Fibroblast of pulmonary artery (primary cell): ENCODE measurements around the gene TTC14.
"Not testable (repeated sequence)": the region's sequence is repeated elsewhere in the genome, so short reads cannot be mapped to it uniquely, and the experiment has no call there.

Experiments
- DNase-seq: peaks from one replicate; pipeline ENCODE4 v3.0.0-alpha.2; 2010; ENCODE audit warnings: low read depth
- H3K4me3 ChIP-seq: replicated peaks from 2 replicates; pipeline ENCODE4 v1.5.1; 2011; ENCODE audit warnings: low read depth, mild to moderate bottlenecking, control low read depth, low read length, moderate library complexity
- CTCF ChIP-seq: IDR thresholded peaks from 2 replicates; pipeline ENCODE4 v1.5.1; 2011; ENCODE audit warnings: mild to moderate bottlenecking, control low read depth, low read length, inconsistent platforms; ENCODE audit errors: missing control alignments

The TTC14 gene

GRCh38 chr3:180580934-180581333, 21.0 kb upstream of the TTC14 start:
- TF ChIP-seq CTCF: no peak
- no peak overlapping the region for H3K4me3 ChIP-seq
- no peak for DNase-seq

GRCh38 chr3:180590396-180590795, 11.6 kb upstream of the TTC14 start:
- no peak for TF ChIP-seq CTCF
- DNase-seq: no peak
- H3K4me3 ChIP-seq: no peak overlapping the region

- not testable (repeated sequence) for DNase-seq, H3K4me3 ChIP-seq
Measured at GRCh38 chr3:180593631-180594030, 8.3 kb upstream of the TTC14 start.

GRCh38 chr3:180594631-180595558, 7.1 kb upstream of the TTC14 start:
- DNase-seq: peak; percentile 66
- peak; percentile 54 for TF ChIP-seq CTCF
- no peak overlapping the region for H3K4me3 ChIP-seq

GRCh38 chr3:180595559-180595935, 6.4 kb upstream of the TTC14 start:
- no peak for DNase-seq
- no peak overlapping the region for H3K4me3 ChIP-seq
- TF ChIP-seq CTCF: no peak

- no peak for DNase-seq
- no peak overlapping the region for H3K4me3 ChIP-seq
- no peak for TF ChIP-seq CTCF
Measured at GRCh38 chr3:180600473-180600872, 1.5 kb upstream of the TTC14 start.

- TF ChIP-seq CTCF: no peak
- no peak for DNase-seq
- H3K4me3 ChIP-seq: no peak overlapping the region
Measured at GRCh38 chr3:180611006-180611405, 9.0 kb downstream of the TTC14 start.
